ENCODE data around the gene ZNF888.

Gene ZNF888

DNA sequence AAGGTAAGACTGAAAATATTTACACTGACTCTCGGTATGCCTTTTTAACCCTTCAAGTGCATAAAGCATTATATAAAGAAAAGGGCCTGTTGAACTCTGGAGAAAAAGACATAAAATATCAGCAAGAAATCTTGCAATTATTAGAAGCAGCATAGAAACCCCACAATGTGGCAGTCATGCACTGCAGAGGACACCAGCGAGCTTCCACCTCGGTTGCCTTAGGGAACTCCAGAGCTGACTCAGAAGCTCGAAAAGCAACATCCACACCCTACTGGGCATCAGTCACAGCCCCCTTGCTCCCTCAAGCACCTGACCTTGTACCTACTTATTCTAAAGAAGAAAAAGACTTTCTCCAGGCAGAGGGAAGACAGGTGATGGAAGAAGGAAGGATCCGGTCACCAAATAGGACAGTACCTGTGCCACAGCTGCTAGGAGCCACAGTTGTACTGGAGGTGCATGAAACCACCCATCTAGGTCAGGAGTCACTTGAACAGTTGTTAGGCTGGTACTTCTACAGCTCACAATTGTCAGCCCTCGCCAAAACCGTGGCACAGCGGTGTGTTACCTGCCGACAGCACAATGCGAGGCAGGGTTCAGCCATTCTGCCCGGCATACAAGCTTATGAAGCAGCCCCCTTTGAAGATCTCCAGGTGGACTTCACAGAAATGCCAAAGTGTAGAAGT lies 36.5 kb upstream of the ZNF888 start:
- TF ChIP-seq POLR2AphosphoS5 (IDR thresholded peaks at IDR 0.05; ENCODE audit: low read depth, low read length) (no peak), FOXP2 (optimal IDR thresholded peaks at IDR 0.05; ENCODE audit: borderline replicate concordance, extremely low read depth, extremely low read length, insufficient read depth) (no peak), SIN3A (IDR thresholded peaks at IDR 0.05; ENCODE audit: borderline replicate concordance, insufficient read depth, low read length) (no peak), TAF1 (IDR thresholded peaks at IDR 0.05; ENCODE audit: borderline replicate concordance, insufficient read depth, low read length) (no peak)
- TF ChIP-seq, protein P1, sequence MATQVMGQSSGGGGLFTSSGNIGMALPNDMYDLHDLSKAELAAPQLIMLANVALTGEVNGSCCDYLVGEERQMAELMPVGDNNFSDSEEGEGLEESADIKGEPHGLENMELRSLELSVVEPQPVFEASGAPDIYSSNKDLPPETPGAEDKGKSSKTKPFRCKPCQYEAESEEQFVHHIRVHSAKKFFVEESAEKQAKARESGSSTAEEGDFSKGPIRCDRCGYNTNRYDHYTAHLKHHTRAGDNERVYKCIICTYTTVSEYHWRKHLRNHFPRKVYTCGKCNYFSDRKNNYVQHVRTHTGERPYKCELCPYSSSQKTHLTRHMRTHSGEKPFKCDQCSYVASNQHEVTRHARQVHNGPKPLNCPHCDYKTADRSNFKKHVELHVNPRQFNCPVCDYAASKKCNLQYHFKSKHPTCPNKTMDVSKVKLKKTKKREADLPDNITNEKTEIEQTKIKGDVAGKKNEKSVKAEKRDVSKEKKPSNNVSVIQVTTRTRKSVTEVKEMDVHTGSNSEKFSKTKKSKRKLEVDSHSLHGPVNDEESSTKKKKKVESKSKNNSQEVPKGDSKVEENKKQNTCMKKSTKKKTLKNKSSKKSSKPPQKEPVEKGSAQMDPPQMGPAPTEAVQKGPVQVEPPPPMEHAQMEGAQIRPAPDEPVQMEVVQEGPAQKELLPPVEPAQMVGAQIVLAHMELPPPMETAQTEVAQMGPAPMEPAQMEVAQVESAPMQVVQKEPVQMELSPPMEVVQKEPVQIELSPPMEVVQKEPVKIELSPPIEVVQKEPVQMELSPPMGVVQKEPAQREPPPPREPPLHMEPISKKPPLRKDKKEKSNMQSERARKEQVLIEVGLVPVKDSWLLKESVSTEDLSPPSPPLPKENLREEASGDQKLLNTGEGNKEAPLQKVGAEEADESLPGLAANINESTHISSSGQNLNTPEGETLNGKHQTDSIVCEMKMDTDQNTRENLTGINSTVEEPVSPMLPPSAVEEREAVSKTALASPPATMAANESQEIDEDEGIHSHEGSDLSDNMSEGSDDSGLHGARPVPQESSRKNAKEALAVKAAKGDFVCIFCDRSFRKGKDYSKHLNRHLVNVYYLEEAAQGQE (IDR thresholded peaks at IDR 0.05; ENCODE audit: insufficient read depth in 1 of 2, low read depth in 2 of 2, low read length in 2 of 2): no peak

DNA sequence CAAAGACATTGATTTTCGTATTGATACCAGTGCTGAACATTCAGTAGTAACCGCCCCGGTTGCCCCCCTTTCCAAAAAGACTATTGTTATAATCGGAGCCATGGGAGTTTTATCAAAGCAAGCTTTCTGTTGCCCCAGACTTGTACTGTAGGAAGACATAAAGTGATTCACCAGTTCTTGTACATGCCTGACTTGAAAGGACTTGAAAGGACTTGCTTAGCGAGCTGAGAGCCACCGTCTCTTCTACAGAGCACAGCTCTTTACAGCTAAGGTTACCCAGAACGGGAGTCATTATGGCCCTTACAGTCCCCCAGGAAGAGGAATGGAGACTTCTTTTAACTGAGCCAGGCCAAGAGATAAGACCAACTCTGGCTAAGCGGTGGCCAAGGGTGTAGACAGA lies 34.4 kb upstream of the ZNF888 start:
- TF ChIP-seq POLR2AphosphoS5 (IDR thresholded peaks at IDR 0.05; ENCODE audit: low read depth, low read length) (no peak), SIN3A (IDR thresholded peaks at IDR 0.05; ENCODE audit: borderline replicate concordance, insufficient read depth, low read length) (no peak), FOXP2 (optimal IDR thresholded peaks at IDR 0.05; ENCODE audit: borderline replicate concordance, extremely low read depth, extremely low read length, insufficient read depth) (no peak), TAF1 (IDR thresholded peaks at IDR 0.05; ENCODE audit: borderline replicate concordance, insufficient read depth, low read length) (no peak)
- TF ChIP-seq, protein P1 (IDR thresholded peaks at IDR 0.05; ENCODE audit: insufficient read depth in 1 of 2, low read depth in 2 of 2, low read length in 2 of 2): no peak

- TF ChIP-seq TAF1 (IDR thresholded peaks at IDR 0.05; ENCODE audit: borderline replicate concordance, insufficient read depth, low read length): no peak
- TF ChIP-seq POLR2AphosphoS5 (IDR thresholded peaks at IDR 0.05; ENCODE audit: low read depth, low read length): no peak
- TF ChIP-seq, protein P1 (IDR thresholded peaks at IDR 0.05; ENCODE audit: insufficient read depth in 1 of 2, low read depth in 2 of 2, low read length in 2 of 2): no peak
- TF ChIP-seq FOXP2 (optimal IDR thresholded peaks at IDR 0.05; ENCODE audit: borderline replicate concordance, extremely low read depth, extremely low read length, insufficient read depth): no peak
- no peak for TF ChIP-seq SIN3A (IDR thresholded peaks at IDR 0.05; ENCODE audit: borderline replicate concordance, insufficient read depth, low read length)
Measured at GRCh38 chr19:52956917-52957316, 33.7 kb upstream of the ZNF888 start.

GRCh38 chr19:52949422-52949821 lies 26.2 kb upstream of the ZNF888 start:
- TF ChIP-seq, protein P1 (IDR thresholded peaks at IDR 0.05; ENCODE audit: insufficient read depth in 1 of 2, low read depth in 2 of 2, low read length in 2 of 2): no peak
- TF ChIP-seq SIN3A (IDR thresholded peaks at IDR 0.05; ENCODE audit: borderline replicate concordance, insufficient read depth, low read length) (no peak), POLR2AphosphoS5 (IDR thresholded peaks at IDR 0.05; ENCODE audit: low read depth, low read length) (no peak), TAF1 (IDR thresholded peaks at IDR 0.05; ENCODE audit: borderline replicate concordance, insufficient read depth, low read length) (no peak), FOXP2 (optimal IDR thresholded peaks at IDR 0.05; ENCODE audit: borderline replicate concordance, extremely low read depth, extremely low read length, insufficient read depth) (no peak)
